Measurements from ENCODE around the gene AHRR. TPM values are rescaled to one million over a fixed set of nuclear protein-coding genes. Genes with fewer than 3 reads are reported as not detected.
"Not testable (repeated sequence)": the region's sequence is repeated elsewhere in the genome, so short reads cannot be mapped to it uniquely, and the experiment has no call there.

The AHRR gene
- total RNA-seq, 1 donor from 2014 or later, result 11.3 TPM

- H3K9me3 ChIP-seq; H3K36me3 ChIP-seq; intact Hi-C loops (cut with DNase I); H3K27me3 ChIP-seq; DNase-seq (ENCODE audit: extremely low spot score in 2 of 2); H3K4me3 ChIP-seq; H3K4me1 ChIP-seq; H3K27ac ChIP-seq: not testable (repeated sequence)
Measured at GRCh38 chr5:302416-302815, 19.1 kb upstream of the AHRR start.

- H3K4me3 ChIP-seq, result no peak overlapping the region
- intact Hi-C loops (cut with DNase I), result no loop called here
- H3K36me3 ChIP-seq, result peaks cover 0 to 4% of the 10 kb centered on the region in 2 donors
- no peaks in the 10 kb centered on the region for H3K9me3 ChIP-seq
- H3K27ac ChIP-seq, result no peak overlapping the region
- DNase-seq (ENCODE audit: extremely low spot score in 2 of 2), result no peak
- H3K27me3 ChIP-seq, result no peaks in the 10 kb centered on the region
- H3K4me1 ChIP-seq, result no peaks in the 10 kb centered on the region
- no peak for TF ChIP-seq POLR2AphosphoS5 (IDR thresholded peaks at IDR 0.05; ENCODE audit: insufficient read depth in 1 of 2, low read depth in 1 of 2)
- no peak for TF ChIP-seq CTCF (IDR thresholded peaks at IDR 0.05)
- TF ChIP-seq POLR2A (IDR thresholded peaks at IDR 0.05), result no peak
Measured at GRCh38 chr5:302966-303365, 18.5 kb upstream of the AHRR start.

- H3K9me3 ChIP-seq; intact Hi-C loops (cut with DNase I); H3K4me1 ChIP-seq; H3K4me3 ChIP-seq; DNase-seq (ENCODE audit: extremely low spot score in 2 of 2); H3K27ac ChIP-seq; H3K27me3 ChIP-seq; H3K36me3 ChIP-seq: not testable (repeated sequence)
Measured at GRCh38 chr5:303741-304140, 17.8 kb upstream of the AHRR start.

- no peak for TF ChIP-seq POLR2AphosphoS5 (IDR thresholded peaks at IDR 0.05; ENCODE audit: insufficient read depth in 1 of 2, low read depth in 1 of 2)
- TF ChIP-seq POLR2A (IDR thresholded peaks at IDR 0.05), result no peak
- TF ChIP-seq CTCF (IDR thresholded peaks at IDR 0.05), result no peak
- Histone ChIP-seq H3K9me3 (no peaks in the 10 kb centered on the region), H3K27ac (no peak overlapping the region), H3K36me3 (peaks cover 0 to 4% of the 10 kb centered on the region in 2 donors), H3K4me3 (no peak overlapping the region), H3K27me3 (no peaks in the 10 kb centered on the region), H3K4me1 (no peaks in the 10 kb centered on the region)
- intact Hi-C loops (cut with DNase I), result no loop called here
- no peak for DNase-seq (ENCODE audit: extremely low spot score in 2 of 2)
Measured at GRCh38 chr5:305050-305449, 16.5 kb upstream of the AHRR start.

GRCh38 chr5:305459-305858 is 16.1 kb upstream of the AHRR start:
- H3K27ac ChIP-seq, result no peak overlapping the region
- no peaks in the 10 kb centered on the region for H3K4me1 ChIP-seq
- DNase-seq (ENCODE audit: extremely low spot score in 2 of 2), result no peak
- H3K4me3 ChIP-seq, result no peak overlapping the region
- TF ChIP-seq POLR2A (IDR thresholded peaks at IDR 0.05) (no peak), CTCF (IDR thresholded peaks at IDR 0.05) (no peak)
- intact Hi-C loops (cut with DNase I), result no loop called here
- H3K27me3 ChIP-seq, result no peaks in the 10 kb centered on the region
- H3K9me3 ChIP-seq, result no peaks in the 10 kb centered on the region
- H3K36me3 ChIP-seq, result peaks cover 0 to 4% of the 10 kb centered on the region in 2 donors

GRCh38 chr5:306011-306805 is 15.3 kb upstream of the AHRR start:
- H3K4me1 ChIP-seq, result no peaks in the 10 kb centered on the region
- DNase-seq (ENCODE audit: extremely low spot score in 2 of 2), result no peak
- H3K4me3 ChIP-seq, result no peak overlapping the region
- no peaks in the 10 kb centered on the region for H3K27me3 ChIP-seq
- TF ChIP-seq CTCF (IDR thresholded peaks at IDR 0.05), result no peak
- no peak for TF ChIP-seq POLR2A (IDR thresholded peaks at IDR 0.05)
- TF ChIP-seq POLR2AphosphoS5 (IDR thresholded peaks at IDR 0.05; ENCODE audit: insufficient read depth in 1 of 2, low read depth in 1 of 2), result no peak
- no peak overlapping the region for H3K27ac ChIP-seq
- H3K9me3 ChIP-seq, result no peaks in the 10 kb centered on the region
- intact Hi-C loops (cut with DNase I), result no loop called here
- H3K36me3 ChIP-seq, result peaks cover 0 to 4% of the 10 kb centered on the region in 2 donors
